Kidney glomerular epithelial cell (primary cell): ENCODE data around the gene CNR1.
"Not testable (repeated sequence)": the region's sequence is repeated elsewhere in the genome, so short reads cannot be mapped to it uniquely, and the experiment has no call there.

ENCODE experiments used
- DNase-seq: peaks from one replicate; lab custom pipeline; 2025; lab: John Stamatoyannopoulos, UW

CNR1 gene

DNA sequence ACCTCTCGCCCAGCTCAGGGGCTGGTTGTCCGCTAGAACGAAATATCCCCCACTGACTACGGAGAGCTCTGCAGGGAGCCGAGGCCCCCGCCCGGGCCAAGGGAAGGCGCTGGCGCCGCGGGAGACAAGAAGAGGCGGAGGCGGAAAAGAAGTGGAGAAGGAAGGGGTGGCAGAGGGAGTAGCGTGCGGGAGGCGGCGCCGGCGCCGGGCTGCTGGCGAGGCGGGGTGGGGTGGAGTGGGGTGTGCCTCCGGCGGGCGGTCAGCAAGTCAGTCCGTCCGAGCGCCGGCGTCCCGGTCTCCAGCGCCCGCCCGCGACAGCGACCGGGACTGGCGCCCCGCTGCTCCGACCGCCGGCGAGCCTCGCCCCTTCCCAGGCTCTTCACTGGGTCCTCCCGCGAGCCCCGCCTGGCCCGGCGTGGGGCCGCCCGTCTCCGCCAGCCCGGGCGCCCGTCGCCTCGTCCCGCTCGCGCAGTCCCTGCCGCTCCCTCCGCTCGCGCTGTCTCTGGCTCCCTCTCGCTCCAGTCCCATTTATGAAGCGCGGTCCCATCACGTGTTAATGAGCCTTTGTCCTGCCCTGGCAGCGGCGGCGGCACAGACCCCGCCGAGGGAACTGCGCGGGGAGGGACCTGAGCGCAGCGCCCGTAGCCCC lies at the start of gene CNR1:
TSS of gene CNR1 (minus strand) at position 504 of the 649 bp plus-strand sequence. CDS start 21,073 bp downstream, outside the sequence.
- no peak for DNase-seq

DNA sequence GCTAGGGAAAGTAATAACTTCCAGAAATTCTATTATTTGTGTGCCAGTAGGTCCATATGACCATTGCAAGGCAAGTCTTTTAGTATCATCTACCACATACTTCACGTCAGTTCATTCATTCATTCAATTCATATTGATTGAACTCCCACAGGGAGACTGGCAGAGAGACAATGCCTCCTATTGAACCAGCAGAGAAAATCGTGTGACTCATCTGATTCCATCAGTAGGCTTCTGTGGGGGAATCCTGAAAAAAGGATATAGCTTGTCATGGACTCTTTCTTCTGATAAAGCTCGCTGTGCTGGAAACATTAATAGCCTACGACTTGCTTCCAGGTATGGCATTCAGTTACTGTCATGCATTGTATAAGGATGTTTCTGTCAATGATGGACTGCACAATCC lies 45.3 kb upstream of the CNR1 start:
- no peak for DNase-seq

DNA sequence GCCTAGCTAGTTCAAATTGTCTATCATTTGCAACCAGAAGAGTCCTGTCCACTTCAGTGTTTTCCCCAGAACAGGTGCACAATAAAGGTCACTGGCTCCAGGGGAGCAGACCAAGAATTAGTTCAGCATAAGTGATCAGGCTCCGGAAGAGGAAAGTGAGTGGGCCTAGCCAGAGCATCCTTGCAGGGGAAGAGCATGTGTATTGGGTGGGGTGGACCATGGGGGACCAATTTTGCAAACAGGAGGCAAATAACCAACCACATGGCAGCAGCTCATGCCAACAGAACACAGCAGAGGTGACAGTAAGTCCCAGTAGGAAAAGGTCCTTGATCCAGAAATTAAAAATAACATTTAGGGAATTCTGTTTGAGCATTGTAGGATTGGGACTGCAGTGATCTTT lies 43.2 kb upstream of the CNR1 start:
- no peak for DNase-seq

DNA sequence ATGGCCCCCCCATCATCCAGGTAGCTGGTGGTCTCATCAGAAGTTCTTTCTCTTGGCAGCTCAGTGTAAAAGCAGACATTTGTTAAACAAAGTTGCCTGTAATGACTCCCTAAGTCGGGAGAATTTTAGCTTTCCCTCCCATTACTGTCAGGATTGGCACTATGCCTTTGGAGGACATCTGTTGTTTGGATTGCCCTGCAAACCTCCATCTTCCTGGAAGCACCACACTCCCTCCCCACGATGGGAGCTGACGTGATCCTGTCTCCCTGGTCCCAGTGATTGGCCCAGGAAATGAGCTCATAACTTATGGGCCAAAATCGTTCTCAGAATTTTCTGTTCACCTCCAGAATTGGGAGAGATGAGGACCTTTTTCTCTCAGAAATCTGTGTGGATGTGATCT lies 42.6 kb upstream of the CNR1 start:
- DNase-seq: no peak

DNA sequence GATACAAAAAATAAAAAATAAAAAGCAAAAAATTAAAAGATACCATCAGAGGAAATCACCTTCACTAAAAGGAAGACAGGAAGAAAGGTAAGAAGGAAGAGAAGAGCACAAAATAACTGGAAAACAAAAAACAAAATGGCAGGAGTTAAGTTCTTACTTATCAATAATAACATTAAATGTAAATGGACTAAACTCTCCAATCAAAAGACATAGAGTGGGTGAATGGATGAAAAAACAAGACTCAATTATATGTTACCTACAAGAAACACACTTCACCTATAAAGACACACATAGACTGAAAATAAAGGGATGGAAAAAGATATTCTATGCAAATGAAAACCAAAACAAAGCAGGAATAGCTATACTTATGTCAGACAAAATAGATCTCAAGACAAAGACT lies 35.6 kb upstream of the CNR1 start:
- not testable (repeated sequence) for DNase-seq

DNA sequence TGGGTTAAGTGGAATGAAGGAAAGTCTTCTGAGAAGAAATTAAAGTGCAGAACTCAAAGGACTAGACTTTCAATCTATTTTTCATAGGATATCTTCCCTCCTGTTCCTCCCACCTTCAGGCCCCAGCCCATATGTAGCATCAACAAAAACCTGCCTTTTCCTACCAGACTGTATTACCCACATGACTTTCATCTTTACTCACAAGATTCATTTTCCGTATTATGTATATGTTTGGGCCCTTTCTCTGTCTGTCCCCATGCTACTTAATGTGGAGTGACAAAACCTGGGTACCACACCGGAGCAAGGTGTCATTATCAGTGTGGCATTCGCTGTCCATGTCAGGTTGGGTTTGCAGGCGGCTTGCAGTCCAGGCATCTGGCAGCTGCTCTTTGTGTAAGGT lies 18.8 kb upstream of the CNR1 start:
- no peak for DNase-seq

DNA sequence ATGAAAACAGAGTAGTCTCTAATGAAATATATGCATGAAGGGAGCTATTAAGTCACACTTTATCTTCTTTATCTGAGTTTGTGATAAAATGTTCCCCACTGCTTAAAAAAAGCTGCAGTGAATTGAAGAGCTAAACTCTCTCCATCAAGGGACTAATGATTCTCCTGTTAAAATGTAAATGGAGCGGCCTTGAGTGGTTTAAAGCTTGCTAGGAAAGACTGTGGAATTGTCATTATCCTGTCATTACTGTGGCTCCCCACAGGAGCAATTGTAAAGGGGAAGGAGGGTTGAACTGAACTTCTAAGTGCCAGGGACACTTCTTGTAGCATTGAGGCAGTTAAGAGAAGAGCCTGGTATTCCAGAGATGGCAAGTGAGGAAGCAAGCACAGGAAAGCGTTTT lies 17.3 kb upstream of the CNR1 start:
- DNase-seq: no peak

DNA sequence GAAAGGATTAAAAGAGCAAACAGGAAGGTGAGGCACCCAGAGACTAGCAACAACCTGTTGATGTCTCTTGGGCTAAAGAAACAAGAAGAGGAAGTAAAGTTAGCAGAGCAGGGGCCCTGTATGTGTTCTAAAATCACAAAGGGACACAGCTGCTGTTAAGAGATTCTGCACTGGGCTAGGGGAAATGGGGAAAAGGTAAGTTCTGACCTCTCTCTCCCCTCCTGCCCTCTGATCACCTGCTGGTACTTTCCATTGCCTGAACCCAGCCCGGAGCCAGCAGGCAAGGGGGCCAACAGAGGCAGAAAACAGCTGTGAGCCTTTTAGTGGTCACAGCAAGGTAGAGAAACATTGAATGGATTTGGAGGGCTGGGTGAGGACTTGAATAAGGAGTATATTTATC lies 13.5 kb upstream of the CNR1 start:
- DNase-seq: no peak

DNA sequence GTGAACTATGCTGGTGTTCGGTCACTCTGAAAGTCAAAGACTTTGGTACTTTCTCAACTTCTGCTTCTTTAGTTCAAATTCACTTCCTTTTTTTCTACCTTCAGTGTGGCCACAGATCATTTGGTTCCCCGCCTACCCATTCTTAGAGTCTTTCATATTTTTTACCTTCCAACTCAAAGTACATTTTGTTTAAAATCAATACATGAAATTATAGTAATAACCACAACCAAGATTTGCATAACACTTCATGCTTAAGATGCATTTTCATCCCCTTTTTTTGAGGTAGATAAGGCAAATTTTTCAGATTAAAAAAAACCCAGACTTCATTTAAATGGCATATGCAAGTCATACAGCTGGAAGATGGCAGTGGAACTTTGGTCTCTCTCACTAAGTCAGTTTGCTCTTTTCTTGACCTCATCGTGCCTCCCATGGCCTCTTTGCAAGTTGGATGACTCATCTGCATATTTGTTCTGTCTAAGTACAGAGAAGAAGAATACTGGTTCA lies 11.9 kb upstream of the CNR1 start:
- peak; percentile 27 for DNase-seq

DNA sequence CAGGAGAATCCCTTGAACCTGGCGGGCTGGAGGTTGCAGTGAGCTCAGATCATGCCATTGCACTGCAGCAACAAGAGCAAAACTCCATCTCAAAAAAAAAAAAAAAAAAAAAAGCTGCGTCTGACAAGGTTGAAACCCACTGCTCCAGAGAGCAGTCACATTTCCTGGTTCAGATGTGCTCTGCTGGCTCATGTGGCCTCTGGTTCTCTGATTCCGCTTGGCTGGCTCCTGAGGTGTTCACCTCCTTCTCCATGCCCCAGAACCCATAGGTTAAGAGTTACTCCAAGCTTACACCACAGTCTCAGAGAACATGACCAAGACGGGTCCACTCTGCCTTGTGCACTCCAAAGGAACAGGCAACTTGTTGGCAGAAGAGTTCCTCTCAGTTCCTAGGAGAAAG lies 8.8 kb upstream of the CNR1 start:
- no peak for DNase-seq

DNA sequence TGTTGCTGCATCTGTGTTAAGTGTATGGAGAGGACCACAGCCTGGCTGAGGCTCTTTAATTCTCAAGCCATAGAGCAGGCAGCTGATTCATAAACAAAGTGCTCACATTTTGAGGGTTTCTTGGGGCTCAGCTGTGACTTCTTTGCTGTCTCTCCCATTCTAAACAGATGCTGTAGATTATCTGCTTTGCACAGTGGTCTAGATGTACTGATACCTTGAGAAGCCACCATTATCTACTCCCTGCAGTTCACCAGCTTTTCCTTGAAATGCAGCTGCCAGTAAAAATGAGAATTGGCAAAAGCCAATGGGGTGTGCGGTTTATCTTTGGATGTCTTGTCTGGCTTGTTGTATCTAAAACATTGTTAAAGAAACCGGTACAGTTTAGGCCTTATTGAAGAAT lies 5.2 kb upstream of the CNR1 start:
- DNase-seq: no peak

DNA sequence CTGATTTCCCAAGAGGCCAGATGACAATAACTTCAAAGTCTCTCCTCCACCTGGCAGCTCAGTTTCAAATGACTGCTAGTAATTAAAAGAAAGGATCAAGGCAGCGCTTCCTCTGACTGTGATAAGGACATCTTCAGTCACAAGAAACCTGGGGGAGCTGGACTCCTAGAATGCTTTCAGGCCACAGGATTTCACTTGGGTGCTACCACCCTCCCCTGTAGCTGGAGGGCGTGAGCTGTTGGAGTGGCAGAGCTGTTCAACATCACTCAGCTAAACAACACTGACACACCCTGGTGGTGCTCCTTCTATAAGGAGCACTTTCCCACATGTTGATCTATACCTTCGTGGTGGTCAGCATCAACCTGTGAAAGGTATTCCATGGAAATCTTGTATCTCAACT lies 2.2 kb upstream of the CNR1 start:
- DNase-seq: no peak

DNA sequence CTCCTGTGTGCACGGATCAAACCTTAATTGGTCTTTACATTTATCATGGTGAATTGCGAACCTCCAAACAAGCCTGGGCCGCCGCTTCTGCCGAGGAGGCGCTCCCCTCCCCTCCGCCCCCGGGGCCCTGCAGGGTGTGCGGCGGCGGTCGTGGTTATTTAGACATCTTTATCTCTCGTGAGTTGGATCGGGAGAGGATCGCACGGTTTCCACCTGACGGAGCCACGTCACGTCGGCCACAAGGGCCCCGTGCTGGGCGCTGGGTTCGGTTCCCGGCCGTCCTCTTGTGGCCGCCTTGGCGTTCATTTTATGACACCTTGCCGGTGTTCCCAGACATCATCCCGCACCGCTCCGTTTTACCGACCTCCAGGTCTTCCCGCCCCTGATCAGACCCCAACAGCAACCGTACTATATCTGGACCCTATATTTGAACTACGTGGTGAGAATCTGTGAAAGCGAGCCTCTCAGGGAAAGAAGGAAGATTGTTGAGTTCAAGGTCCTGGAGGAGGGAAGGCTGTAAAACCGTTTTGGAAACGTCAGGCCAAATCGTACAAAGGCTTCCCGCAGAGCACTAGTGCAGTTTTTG lies 1.3 kb upstream of the CNR1 start:
- DNase-seq: no peak

DNA sequence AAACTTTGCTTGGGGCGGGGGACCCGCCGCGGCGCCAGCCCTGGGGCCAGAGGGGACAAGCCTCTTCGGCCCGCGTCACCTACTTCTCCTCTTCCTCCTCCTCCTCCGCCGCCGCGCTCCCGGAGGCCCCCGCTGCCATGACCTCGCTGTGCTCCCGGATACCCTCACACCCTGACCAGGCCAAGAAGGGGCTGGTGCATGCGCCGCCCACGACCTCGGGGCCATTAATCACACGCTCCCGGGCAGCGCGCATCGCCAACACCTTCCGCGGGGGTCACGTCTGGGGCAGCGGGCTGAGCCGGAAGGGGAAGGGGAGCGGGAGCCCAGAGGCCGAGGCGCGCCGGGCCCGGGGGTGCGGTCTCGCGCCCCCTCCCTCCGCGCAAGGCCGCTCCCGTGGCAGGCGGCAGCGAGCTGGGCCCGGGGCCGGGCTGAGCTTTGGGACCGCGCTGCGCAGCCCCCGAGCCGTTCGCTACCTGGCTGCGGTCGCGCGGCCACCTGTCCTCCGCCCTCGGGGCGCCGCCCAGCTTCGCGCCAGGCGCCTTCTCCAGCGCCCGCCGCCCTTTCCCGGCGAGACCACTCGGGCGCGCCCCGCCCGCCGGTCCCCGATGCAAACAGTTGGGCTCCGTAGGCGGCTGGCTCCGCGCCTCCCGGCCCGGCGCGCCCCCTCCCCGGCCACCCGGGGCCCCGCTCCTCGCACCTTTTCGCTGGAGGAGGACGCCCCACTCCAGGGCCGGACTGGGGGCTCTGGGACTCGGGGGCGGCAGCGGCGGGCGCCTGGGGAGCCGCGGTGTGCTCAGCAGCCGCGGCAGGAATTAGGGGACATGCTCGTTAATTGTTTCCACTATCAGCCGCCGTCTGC lies 575 bp upstream of the CNR1 start:
- no peak for DNase-seq

DNA sequence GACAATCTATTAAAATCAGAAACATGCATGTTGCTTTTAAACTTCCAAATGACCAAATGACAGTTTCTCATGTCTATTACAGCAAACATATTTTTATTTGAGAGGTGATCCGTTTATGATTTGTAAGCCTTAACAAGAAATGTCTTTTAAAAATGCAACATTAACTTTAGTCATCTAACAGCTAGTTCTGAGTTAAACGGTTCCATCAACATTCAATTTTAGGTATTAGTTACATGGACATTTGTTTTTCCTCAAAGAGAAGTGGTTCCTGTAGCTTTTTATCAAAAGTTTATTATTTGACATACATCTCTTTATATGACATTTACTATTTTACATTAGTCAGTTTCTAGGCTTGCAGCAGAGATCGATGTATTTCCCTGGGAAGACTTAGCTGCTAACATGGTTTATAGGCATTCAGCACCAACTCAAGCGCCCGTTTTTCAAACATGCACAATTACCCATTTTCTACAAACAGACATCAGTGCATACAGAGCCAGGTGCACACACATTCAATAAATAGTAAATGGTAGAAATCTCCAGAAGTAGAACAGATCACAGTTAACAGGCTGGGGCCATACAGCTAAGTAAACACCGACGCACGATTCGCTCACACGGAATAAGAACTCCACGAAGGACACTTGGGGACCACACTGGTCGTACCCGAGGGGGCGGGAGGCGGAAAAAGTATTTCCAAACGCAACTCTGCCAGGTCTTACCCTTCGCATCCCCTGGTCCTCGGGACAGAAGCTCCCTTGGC lies 882 bp downstream of the CNR1 start:
- DNase-seq: no peak

DNA sequence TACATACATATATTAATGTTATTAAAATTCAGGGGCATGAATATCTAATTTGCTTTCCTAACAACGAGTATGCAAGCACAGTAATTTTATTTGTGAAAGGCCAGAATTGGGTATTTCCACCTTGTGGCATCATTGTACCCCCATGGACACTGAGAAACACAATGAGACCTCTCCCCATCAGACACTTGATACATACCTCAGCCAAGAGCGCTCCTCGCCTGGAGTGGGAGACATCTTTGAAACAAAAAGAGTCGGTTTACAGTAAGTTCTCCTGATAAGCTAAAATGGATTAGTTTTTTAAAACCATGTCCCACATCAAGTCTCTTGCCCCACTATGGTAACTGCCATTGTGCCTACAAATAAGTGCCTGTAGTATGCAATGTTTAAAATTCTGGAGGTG lies 2.1 kb downstream of the CNR1 start:
- DNase-seq: no peak

DNA sequence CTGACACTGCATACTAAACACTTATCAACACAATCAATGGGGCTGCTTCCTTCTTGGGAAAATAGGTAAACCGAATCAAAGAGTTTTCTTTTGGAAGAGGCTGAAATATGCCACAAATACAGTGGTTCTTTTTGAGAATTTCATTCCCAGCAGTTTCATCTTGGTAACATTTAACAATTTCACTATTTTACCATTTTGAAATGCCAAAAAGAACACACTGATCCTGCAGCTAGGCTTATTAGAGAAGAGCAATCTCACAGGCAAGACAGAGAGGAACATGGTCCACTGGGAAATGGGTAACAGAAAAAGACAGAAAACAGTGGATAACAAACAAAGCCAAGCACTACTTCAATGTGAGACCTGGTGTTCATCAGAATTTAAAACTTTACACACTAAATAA lies 2.5 kb downstream of the CNR1 start:
- no peak for DNase-seq

DNA sequence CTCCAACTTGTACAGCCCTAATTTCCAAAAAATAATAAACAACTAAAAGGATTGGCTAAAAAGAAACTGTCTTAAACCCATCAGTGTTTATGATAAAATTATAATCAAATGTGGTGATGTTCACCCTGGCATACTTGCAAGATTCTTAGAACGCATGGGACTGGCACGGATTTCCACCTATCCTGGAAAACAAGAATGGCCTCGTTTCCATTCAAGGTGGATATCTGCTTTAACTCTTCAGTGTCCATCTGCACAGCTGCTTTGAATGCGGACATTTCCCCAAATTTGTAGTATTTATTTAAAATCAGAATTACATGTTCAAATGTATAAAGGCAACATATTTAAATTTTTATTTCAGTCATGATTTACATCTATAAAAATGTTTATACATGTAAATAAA lies 4.2 kb downstream of the CNR1 start:
- no peak for DNase-seq

DNA sequence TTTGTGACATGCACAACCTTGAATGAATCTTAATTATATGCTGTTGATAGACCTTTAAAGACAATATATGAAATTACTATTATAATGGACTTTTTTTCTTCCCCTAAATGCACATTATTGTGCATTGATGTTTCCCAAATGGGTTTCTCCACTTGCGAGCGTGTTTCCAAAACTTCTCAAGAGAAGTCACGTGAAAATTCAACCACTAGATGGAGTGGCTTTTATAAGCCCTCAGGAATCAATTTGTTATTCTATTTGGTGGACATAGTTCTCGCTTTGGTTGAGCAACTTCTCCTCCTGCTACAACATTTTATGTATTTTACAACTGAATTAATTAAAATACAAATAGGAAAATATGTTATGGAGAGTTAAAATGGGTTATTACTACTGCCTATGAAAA lies 9.0 kb downstream of the CNR1 start:
- DNase-seq: no peak

DNA sequence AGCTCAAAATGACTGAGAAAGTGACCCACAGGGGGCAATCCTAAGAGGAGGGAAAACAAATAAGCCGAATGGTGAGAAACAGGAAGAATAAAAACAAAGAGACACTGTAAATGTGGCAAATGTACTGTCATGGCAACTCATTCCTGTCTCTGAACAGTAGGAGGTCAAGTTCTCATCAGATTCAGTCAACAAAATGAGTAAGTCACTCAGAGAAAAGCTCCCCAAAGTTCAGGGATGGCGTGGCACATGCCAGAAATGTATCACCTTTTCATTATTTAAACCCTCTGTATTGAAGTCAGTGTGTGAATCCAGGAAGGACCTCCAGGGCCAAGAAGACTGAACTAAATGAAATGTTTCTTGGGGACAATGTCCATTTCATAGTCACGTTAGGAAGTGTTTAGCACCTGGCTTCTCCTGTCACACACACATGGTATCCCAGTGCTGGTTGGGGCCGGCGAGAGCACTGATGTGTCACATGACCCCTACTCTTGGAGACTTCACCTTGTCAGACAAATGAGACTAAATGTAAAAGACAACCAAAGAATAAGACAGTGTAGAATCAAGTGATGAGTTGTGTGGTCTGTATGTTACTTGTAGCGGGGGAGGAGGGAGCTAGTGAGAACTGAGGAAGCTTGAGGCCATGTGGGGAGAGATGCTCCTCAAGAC lies 20.7 kb downstream of the CNR1 start:
- no peak for DNase-seq

DNA sequence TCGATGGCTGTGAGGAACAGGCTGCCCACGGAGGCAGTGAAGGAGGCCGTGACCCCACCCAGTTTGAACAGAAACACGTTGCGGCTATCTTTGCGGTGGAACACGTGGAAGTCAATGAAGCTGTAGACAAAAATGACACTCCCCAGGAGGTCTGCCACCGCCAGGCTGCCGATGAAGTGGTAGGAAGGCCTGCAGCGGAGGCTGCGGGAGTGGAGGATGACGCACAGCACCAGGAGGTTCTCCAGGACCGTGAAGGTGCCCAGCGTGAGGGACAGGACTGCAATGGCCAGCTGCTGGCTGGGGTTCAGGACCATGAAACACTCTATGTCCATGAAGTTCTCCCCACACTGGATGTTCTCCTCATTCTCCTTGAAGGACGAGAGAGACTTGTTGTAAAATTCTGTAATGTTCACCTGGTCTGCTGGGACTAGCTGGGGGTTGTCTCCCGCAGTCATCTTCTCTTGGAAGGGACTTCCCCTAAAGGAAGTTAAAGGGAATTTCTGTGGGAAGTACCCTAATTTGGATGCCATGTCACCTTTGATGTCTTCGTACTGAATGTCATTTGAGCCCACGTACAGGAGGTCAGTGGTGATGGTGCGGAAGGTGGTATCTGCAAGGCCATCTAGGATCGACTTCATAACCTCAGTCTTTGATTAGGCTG lies 21.4 kb downstream of the CNR1 start:
- DNase-seq: no peak
